MM.1S (cell line): ENCODE results near the gene PBX4.

ENCODE experiments used
- DNase-seq: peaks from one replicate; pipeline ENCODE4 v3.0.0-alpha.2; 2015
- H2AFZ ChIP-seq: fragments of 300-600 bp; sonication (generic); 2 replicates; pipeline ENCODE4 v1.6.0; 2016; ENCODE audit warnings: antibody characterized with exemption, low read length
- H3F3A ChIP-seq: fragments of 300-600 bp; sonication (generic); 2 replicates; pipeline ENCODE4 v1.6.1; 2016; ENCODE audit warnings: mild to moderate bottlenecking, antibody characterized with exemption, low read length, moderate library complexity, mixed read lengths; ENCODE audit not compliant: insufficient read depth
- H3K27ac ChIP-seq: fragments of 300-600 bp; sonication (generic); 2 replicates; pipeline ENCODE4 v1.5.1; 2016; ENCODE audit warnings: mild to moderate bottlenecking, low read length
- H3K27me3 ChIP-seq: fragments of 300-600 bp; sonication (generic); replicated peaks from 2 replicates; pipeline ENCODE4 v1.6.0; 2016; ENCODE audit warnings: low read length; ENCODE audit not compliant: insufficient read depth
- H3K36me3 ChIP-seq: fragments of 300-600 bp; sonication (generic); replicated peaks from 2 replicates; pipeline ENCODE4 v1.6.1; 2016; ENCODE audit warnings: mild to moderate bottlenecking, low read length, mixed read lengths; ENCODE audit not compliant: insufficient read depth
- H3K4me1 ChIP-seq: fragments of 300-600 bp; sonication (generic); 2 replicates; pipeline ENCODE4 v1.6.1; 2016; ENCODE audit warnings: low read length, mixed read lengths
- H3K4me2 ChIP-seq: fragments of 300-600 bp; sonication (generic); 2 replicates; pipeline ENCODE4 v1.6.0; 2016; ENCODE audit warnings: low read depth, low read length
- H3K4me3 ChIP-seq: fragments of 300-600 bp; sonication (generic); 2 replicates; pipeline ENCODE4 v1.5.1; 2016; ENCODE audit warnings: low read length, mixed read lengths
- H3K79me2 ChIP-seq: fragments of 300-600 bp; sonication (generic); 2 replicates; pipeline ENCODE4 v1.6.1; 2016; ENCODE audit warnings: mixed run types, low read length, mixed read lengths
- H3K9ac ChIP-seq: fragments of 300-600 bp; sonication (generic); 2 replicates; pipeline ENCODE4 v1.6.1; 2016; ENCODE audit warnings: low read length, mixed read lengths
- H3K9me2 ChIP-seq: fragments of 300-600 bp; sonication (generic); replicated peaks from 2 replicates; pipeline ENCODE4 v1.6.1; 2016; ENCODE audit warnings: mild to moderate bottlenecking, low read length, mixed read lengths; ENCODE audit not compliant: insufficient read depth
- H3K9me3 ChIP-seq: fragments of 300-600 bp; sonication (generic); replicated peaks from 2 replicates; pipeline ENCODE4 v1.6.1; 2016; ENCODE audit warnings: mild to moderate bottlenecking, low read length, mixed read lengths; ENCODE audit not compliant: insufficient read depth
- H4K20me1 ChIP-seq: fragments of 300-600 bp; sonication (generic); 2 replicates; pipeline ENCODE4 v1.6.1; 2016; ENCODE audit warnings: mild to moderate bottlenecking, low read length, moderate library complexity, mixed read lengths; ENCODE audit not compliant: insufficient read depth
- EZH2 ChIP-seq: fragments of 300-600 bp; sonication (generic); optimal IDR thresholded peaks from 2 replicates; pipeline ENCODE3; 2017; ENCODE audit warnings: low read depth, mild to moderate bottlenecking, antibody characterized with exemption, low read length, mixed read lengths
- EZH2phosphoT487 ChIP-seq: fragments of 300-600 bp; sonication (generic); IDR thresholded peaks from 2 replicates; pipeline ENCODE4 v1.6.1; 2018; ENCODE audit warnings: antibody characterized with exemption, low read length
- TF ChIP-seq, protein P1 (sequence below): fragments of 300-600 bp; sonication (generic); IDR thresholded peaks from 2 replicates; pipeline ENCODE4 v1.5.1; 2016; ENCODE audit warnings: antibody characterized with exemption, low read length, mixed read lengths

The PBX4 gene

DNA sequence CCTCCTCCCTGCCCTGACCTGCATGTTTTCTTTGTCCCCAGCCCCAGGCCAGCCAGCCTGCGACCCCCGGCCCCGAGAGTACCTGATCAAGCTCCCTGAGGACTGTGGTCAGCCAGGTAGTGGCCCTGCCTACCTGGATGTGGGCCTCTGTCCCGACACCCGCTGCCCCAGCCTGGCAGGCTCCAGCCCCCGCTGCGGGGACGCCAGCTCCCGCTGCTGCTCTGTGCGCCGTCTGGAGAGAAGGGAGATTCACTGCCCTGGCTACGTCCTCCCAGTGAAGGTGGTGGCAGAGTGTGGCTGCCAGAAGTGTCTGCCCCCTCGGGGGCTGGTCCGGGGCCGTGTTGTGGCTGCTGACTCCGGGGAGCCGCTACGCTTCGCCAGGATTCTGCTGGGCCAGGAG lies 74.8 kb downstream of the PBX4 start:
- H3K9ac ChIP-seq, result no peak overlapping the region
- H3K4me3 ChIP-seq, result no peak overlapping the region
- no peaks in the 10 kb centered on the region for H4K20me1 ChIP-seq
- H2AFZ ChIP-seq, result no peak overlapping the region
- H3K4me1 ChIP-seq, result no peaks in the 10 kb centered on the region
- no peak overlapping the region for H3K4me2 ChIP-seq
- no peaks in the 10 kb centered on the region for H3K79me2 ChIP-seq
- no peaks in the 10 kb centered on the region for H3K36me3 ChIP-seq
- no peaks in the 10 kb centered on the region for H3F3A ChIP-seq
- no peaks in the 10 kb centered on the region for H3K9me3 ChIP-seq
- TF ChIP-seq EZH2phosphoT487, result no peak
- H3K27me3 ChIP-seq, result peaks cover 4% of the 10 kb centered on the region
- no peak overlapping the region for H3K27ac ChIP-seq
- H3K9me2 ChIP-seq, result no peaks in the 10 kb centered on the region
- no peak for DNase-seq

DNA sequence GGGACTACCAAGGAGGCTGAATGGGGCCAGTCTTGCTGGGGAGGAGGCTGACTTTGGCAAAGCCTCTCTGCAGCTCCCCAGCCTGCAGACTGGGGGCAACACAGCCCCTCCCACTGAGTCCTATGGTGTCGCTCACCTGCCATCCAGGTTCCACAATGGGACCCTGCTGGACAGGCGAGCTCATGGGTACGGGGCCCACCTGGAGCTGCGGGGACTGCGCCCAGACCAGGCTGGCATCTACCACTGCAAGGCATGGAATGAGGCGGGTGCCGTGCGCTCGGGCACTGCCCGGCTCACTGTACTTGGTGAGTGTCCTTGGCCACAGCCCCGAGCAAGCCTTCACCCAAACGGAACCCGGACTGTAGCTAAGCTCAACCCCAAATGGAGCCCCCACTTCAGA lies 75.4 kb downstream of the PBX4 start:
- Histone ChIP-seq H3K79me2 (no peaks in the 10 kb centered on the region), H4K20me1 (no peaks in the 10 kb centered on the region), H3K9me3 (no peaks in the 10 kb centered on the region), H2AFZ (no peak overlapping the region), H3K9me2 (no peaks in the 10 kb centered on the region), H3K27me3 (no peaks in the 10 kb centered on the region; the same call in 1 of the 2 replicates), H3K4me2 (no peak overlapping the region), H3K27ac (no peak overlapping the region), H3F3A (no peaks in the 10 kb centered on the region), H3K36me3 (no peaks in the 10 kb centered on the region), H3K4me3 (no peak overlapping the region), H3K9ac (no peak overlapping the region), H3K4me1 (no peaks in the 10 kb centered on the region)
- DNase-seq, result no peak
- TF ChIP-seq EZH2, result no peak
- TF ChIP-seq EZH2phosphoT487, result no peak
- TF ChIP-seq, protein P1, sequence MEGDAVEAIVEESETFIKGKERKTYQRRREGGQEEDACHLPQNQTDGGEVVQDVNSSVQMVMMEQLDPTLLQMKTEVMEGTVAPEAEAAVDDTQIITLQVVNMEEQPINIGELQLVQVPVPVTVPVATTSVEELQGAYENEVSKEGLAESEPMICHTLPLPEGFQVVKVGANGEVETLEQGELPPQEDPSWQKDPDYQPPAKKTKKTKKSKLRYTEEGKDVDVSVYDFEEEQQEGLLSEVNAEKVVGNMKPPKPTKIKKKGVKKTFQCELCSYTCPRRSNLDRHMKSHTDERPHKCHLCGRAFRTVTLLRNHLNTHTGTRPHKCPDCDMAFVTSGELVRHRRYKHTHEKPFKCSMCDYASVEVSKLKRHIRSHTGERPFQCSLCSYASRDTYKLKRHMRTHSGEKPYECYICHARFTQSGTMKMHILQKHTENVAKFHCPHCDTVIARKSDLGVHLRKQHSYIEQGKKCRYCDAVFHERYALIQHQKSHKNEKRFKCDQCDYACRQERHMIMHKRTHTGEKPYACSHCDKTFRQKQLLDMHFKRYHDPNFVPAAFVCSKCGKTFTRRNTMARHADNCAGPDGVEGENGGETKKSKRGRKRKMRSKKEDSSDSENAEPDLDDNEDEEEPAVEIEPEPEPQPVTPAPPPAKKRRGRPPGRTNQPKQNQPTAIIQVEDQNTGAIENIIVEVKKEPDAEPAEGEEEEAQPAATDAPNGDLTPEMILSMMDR, result no peak

DNA sequence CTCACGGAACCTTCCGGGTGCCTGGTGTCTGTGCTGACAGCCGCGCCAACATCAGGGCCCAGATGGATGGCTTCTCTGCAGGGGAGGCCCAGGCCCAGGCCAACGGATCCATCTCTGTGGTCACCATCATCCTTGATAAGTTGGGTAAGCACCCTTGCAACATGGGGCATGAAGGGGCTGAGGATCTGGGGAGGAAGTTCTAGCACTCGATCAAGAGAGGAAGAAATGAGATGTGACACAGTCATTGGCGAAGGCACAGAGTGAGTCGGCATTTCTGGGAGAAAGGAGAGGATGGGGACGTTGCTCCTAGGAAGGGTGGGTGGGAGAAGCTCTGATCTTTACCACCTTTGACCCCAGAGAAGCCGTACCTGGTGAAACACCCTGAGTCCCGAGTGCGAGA lies 76.0 kb downstream of the PBX4 start:
- H3K27ac ChIP-seq, result no peak overlapping the region
- no peaks in the 10 kb centered on the region for H3K4me1 ChIP-seq
- no peaks in the 10 kb centered on the region for H4K20me1 ChIP-seq
- H3K27me3 ChIP-seq, result no peaks in the 10 kb centered on the region; the same call in 1 of the 2 replicates
- H3F3A ChIP-seq, result no peaks in the 10 kb centered on the region
- no peak overlapping the region for H2AFZ ChIP-seq
- no peak for DNase-seq
- TF ChIP-seq EZH2phosphoT487, result no peak
- no peak for TF ChIP-seq EZH2
- TF ChIP-seq, protein P1, result no peak
- H3K36me3 ChIP-seq, result no peaks in the 10 kb centered on the region
- H3K9me2 ChIP-seq, result no peaks in the 10 kb centered on the region
- H3K9ac ChIP-seq, result no peak overlapping the region
- H3K9me3 ChIP-seq, result no peaks in the 10 kb centered on the region
- no peaks in the 10 kb centered on the region for H3K79me2 ChIP-seq
- no peak overlapping the region for H3K4me3 ChIP-seq
- no peak overlapping the region for H3K4me2 ChIP-seq

DNA sequence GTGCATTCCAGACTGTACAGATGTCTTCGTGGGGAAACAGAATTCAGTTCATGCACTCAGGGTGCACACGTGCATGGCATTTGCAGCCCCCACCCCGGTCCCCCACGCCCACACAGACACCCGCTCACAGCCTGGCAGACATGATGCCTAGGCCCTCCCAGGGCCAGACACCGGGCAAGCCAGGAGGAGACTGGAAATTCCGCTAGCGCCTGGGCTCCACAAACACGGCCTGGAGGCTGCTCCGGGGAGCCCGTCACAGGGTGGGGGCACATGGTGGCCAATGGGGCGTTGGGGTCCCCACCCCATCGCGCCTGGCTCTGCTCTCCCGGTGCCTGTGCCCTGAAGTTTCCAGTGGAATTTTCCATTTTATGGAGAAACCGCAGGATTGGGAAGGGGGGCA lies 76.9 kb downstream of the PBX4 start:
- Histone ChIP-seq H3K4me2 (no peak overlapping the region), H3K27me3 (no peaks in the 10 kb centered on the region; the same call in 1 of the 2 replicates), H3K4me1 (no peaks in the 10 kb centered on the region), H3K79me2 (no peaks in the 10 kb centered on the region), H3K36me3 (no peaks in the 10 kb centered on the region), H4K20me1 (no peaks in the 10 kb centered on the region), H2AFZ (no peak overlapping the region), H3K9me2 (no peaks in the 10 kb centered on the region), H3K9me3 (no peaks in the 10 kb centered on the region), H3K9ac (no peak overlapping the region), H3K27ac (no peak overlapping the region), H3F3A (no peaks in the 10 kb centered on the region), H3K4me3 (no peak overlapping the region)
- TF ChIP-seq EZH2phosphoT487 (no peak), EZH2 (no peak)
- TF ChIP-seq, protein P1, result no peak
- DNase-seq, result no peak
